GM10248 (cell line): ENCODE data around the gene GMPR2.

Experiments
- CTCF ChIA-PET: fragments of 300-600 bp; sonication (Branson Sonifier 250); formaldehyde crosslinking; extraction: SDS; loops from one replicate; lab custom pipeline; 2021; ENCODE audit warnings: antibody characterized with exemption; lab: Yijun Ruan, JAX
- POLR2A ChIA-PET: fragments of 350-650 bp; sonication (Branson Sonifier 250); formaldehyde crosslinking; extraction: SDS; loops from one replicate; lab custom pipeline; 2020; ENCODE audit warnings: antibody characterized with exemption; lab: Yijun Ruan, JAX
- DNase-seq: peaks from one replicate; pipeline ENCODE4 v3.0.0; 2012; ENCODE audit errors: extremely low spot score
- TF ChIP-seq, protein P1 (sequence below): IDR thresholded peaks from 2 replicates; pipeline ENCODE4 v1.5.1; 2012; ENCODE audit warnings: mild to moderate bottlenecking, low read depth; ENCODE audit errors: extremely low read depth, missing control alignments, control extremely low read depth

GMPR2 gene

DNA sequence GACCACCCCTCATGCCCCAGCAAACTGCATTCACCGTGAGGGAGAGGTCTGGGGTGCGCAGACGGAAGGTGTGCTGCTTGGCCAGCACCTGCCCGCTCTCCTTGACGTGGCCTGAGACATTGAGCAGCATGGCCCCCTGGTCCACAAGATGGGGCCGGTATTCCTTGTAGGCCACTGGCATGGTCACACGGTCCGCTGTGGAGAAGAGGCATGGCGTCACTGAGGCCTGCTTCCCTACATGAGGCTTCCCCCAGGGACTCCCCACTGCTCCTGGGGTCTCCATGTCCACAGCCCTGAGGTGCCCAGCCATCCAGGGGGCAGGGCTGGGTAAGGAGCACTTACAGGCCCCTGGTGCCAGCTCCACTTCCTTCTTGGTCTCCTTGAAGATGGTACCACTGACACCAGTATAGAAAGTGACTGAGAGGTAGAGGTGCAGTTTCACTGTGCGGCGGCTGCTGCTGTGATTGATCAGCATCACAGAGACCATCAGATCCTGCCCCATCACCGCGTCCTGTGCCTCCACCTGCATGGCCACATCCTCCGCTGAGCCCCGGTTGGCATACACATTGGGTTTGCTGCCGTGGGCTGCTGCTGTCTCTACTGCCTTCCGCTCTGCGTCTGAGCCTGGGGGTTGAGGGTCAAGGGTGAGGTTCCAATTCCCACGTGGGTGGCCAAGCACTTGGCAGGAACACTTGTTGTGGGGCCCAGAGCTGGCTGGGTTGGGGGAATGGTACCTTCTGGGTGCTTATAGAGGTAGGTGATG is 22.1 kb downstream of the GMPR2 start:
- TF ChIP-seq, protein P1, sequence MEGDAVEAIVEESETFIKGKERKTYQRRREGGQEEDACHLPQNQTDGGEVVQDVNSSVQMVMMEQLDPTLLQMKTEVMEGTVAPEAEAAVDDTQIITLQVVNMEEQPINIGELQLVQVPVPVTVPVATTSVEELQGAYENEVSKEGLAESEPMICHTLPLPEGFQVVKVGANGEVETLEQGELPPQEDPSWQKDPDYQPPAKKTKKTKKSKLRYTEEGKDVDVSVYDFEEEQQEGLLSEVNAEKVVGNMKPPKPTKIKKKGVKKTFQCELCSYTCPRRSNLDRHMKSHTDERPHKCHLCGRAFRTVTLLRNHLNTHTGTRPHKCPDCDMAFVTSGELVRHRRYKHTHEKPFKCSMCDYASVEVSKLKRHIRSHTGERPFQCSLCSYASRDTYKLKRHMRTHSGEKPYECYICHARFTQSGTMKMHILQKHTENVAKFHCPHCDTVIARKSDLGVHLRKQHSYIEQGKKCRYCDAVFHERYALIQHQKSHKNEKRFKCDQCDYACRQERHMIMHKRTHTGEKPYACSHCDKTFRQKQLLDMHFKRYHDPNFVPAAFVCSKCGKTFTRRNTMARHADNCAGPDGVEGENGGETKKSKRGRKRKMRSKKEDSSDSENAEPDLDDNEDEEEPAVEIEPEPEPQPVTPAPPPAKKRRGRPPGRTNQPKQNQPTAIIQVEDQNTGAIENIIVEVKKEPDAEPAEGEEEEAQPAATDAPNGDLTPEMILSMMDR: no peak
- ChIA-PET CTCF (interaction anchor here (1.1 to 2.7 kb wide), 4 partner anchors 12 to 53 kb away, joined by 4 to 11 read pairs (median 8); partner anchors contain the start of genes CIDEB and TINF2), POLR2A (no interaction called here)
- DNase-seq: no peak

DNA sequence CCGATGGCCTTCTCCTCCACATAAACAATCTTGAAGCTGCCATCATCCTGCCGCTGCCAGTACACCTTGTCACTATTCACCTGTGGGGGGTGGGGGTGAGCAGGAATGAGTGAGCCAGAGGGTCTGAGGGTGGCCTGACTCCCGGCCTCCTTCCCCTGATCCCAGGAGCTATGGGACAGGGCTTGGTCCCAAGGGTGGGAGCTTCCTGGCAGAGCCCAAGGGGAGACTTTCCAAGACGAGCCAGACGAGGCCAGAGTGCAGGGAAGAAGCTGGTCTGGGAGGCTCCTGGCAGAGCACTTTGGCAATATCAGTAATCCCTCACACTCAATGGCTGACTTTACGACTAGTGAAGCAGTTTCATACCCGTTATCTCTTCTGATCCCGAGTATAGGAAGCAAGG is 22.7 kb downstream of the GMPR2 start:
- no peak for DNase-seq
- ChIA-PET POLR2A (no interaction called here), CTCF (interaction anchor here (1.1 to 2.7 kb wide), 4 partner anchors 13 to 53 kb away, joined by 4 to 11 read pairs (median 8); partner anchors contain the start of genes CIDEB and TINF2)
- TF ChIP-seq, protein P1: no peak

DNA sequence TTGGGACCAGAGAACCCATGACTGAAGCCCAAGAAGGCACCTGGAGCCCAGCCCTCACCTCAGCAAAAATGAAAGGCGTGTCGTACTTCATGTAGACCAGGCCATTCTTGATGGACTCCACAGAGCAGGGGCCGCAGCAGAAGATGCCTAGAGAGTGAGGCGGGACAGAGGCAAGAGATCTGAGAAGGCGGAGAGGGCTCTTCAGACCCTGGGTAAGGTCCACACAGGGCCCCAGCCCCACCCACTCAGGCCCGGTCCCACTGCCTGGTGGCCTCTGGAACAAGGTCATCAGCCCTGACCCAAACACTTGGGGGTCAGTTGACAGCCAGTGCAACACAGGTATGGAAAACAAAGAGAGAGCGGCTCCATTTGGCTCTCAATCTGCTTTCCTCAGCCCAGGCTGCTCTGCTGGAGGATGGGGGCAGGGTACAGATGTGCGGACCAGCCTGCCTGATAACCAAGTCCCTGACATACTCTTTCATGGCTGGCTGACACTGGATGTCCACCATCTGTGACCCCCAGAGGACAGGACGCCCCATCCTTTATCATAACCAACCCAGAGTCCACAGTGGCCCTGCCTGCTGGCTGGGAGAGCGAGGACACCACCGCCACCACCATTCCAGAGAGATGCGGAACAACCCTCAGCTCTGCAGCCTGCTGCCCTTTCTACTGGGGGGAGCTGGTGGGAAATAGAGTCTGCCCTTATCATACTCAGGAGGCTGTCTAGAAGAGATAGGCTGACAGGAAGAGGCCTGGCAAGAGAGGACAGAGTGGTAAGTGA is 23.4 kb downstream of the GMPR2 start:
- ChIA-PET CTCF (interaction anchor here (0.7 to 2.7 kb wide), 8 partner anchors 9 to 52 kb away, joined by 3 to 11 read pairs (median 6); partner anchors contain the start of genes CIDEB and TINF2), POLR2A (interaction anchor here (0.7 kb wide), 1 partner anchor 43 kb away, joined by 3 read pairs; the partner anchor contains the start of gene CHMP4A)
- TF ChIP-seq, protein P1: no peak
- DNase-seq: no peak

DNA sequence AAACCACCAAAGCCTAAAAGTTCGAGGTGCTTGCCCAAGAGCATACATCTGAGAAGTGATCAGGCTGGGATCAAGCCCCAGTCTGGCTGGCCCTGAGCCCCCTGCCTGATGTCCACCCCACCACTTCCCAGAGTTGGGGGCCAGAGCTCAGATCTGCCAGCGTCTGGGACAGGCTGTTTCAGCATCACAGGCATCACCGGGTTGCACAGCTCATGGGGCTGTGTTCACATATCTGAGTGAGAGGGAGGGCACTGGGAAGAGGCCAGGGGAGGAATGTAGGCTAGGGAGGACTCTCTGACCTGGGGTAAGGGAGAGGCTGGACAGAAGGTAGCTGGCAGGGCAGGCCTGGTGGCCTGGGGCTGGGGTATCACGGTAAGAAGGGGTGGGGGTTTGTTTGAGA is 24.2 kb downstream of the GMPR2 start:
- ChIA-PET CTCF (interaction anchor here (0.7 to 2.3 kb wide), 6 partner anchors 10 to 51 kb away, joined by 3 to 11 read pairs (median 4); partner anchors contain the start of genes CIDEB and TINF2), POLR2A (interaction anchor here (0.7 kb wide), 1 partner anchor 44 kb away, joined by 3 read pairs; the partner anchor contains the start of gene CHMP4A)
- TF ChIP-seq, protein P1: no peak
- DNase-seq: no peak

DNA sequence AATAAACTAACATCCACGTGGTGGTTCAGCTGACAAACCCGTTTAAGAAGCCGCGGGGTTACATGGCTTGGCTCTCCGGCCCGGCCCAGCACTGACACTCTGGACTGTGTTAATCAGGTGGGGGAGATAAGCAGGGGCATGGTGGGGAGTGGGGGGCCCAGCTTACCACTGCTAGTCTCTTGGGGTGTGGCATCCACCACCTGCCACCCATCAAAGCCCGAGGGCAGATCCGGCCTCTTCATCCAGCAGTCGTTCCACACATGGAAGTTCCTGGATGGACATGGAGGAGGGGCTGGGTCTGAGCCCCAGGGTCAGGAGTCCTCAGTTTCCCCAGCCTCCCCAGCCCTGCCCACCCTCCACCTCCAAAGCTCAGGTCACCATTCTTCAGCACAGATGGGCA is 25.4 kb downstream of the GMPR2 start:
- TF ChIP-seq, protein P1: no peak
- ChIA-PET POLR2A (no interaction called here), CTCF (interaction anchor here (1.3 to 2.3 kb wide), 5 partner anchors 11 to 24 kb away, joined by 3 to 10 read pairs (median 7); partner anchors contain the start of genes RABGGTA and TINF2)
- no peak for DNase-seq

DNA sequence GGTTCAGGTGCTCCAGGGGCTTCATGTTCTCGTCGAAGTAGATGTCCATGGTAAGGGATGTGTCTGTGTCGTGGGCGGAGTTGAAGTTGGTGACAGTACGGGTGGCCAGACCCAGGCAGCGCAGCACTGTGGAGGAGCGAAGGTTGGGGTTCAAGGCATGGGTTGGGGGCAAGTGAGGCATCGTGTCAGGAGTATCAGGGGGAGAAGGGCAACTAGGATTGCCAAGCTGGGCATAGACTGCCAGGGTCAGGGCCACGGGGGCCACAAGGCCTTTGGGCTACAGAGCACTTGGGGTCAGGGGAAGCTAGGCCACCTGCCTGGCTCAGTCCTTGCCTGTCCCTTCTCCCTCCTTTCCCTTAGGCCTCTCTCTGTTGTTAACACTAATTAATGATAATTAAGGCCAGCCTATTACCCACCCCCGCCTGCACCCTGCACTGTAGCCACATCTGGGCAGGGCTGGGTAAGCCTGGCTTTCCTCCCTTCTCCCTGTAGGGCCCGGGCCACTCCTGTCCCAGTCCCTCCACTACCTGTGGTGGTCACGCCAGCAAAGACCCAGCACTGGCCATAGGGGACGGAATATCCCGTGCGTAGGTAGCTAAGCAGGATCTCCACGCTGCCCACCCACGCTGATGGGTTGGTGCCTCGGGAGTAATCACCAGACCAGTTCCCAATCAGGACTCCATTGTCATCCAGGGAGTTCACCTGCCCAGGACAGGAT is 26.0 kb downstream of the GMPR2 start:
- ChIA-PET CTCF (interaction anchor here (0.8 to 2.3 kb wide), 6 partner anchors 11 to 39 kb away, joined by 3 to 10 read pairs (median 6); partner anchors contain the start of genes RABGGTA and TINF2), POLR2A (no interaction called here)
- TF ChIP-seq, protein P1: no peak
- no peak for DNase-seq
